HepG2 (cell line): ENCODE measurements around the gene DDX17. TPM values are rescaled to one million over a fixed set of nuclear protein-coding genes. Genes with fewer than 3 reads are reported as not detected.

Experiments used
- ATAC-seq: fragments of 200-7000 bp; cut with Tn5 transposase; 3 replicates; pipeline ENCODE4 v1.9.1; 2020; ENCODE audit warnings: mild to moderate bottlenecking, moderate library complexity
- BruUV-seq: library from RNA; stranded (reverse); fragments of 400-500 nt; replicated peaks from 2 replicates; lab custom pipeline; 2021; lab: Mats Ljungman, UMichigan
- CTCF ChIA-PET: fragments of 300-600 bp; formaldehyde crosslinking; extraction: SDS; loops from one replicate; lab custom pipeline; 2021; ENCODE audit warnings: low total read pairs, inconsistent platforms, low intra/inter-chr PET ratio; lab: Yijun Ruan, JAX
- POLR2A ChIA-PET: fragments of 350-600 bp; sonication (Branson Sonifier 250); formaldehyde crosslinking; loops from one replicate; lab custom pipeline; 2020; ENCODE audit warnings: antibody characterized with exemption, inconsistent platforms; lab: Yijun Ruan, JAX
- DNase-seq: peaks from one replicate; pipeline ENCODE4 v3.0.0-alpha.2; 2015; ENCODE audit warnings: low spot score
- FAIRE-seq: peaks from 3 replicates; lab custom pipeline; 2011; peaks lifted over from hg19 to GRCh38; lab: Jason Lieb, UNC
- H2AFZ ChIP-seq: one replicate; pipeline ENCODE4 v1.6.1; 2011; ENCODE audit warnings: low read length, inconsistent platforms
- H3K27ac ChIP-seq: fragments of 300-600 bp; 3 replicates; pipeline ENCODE4 v1.8.0; 2011; ENCODE audit warnings: mixed run types, mild to moderate bottlenecking, mixed read lengths, low read length, inconsistent platforms; ENCODE audit not compliant: insufficient read depth; ENCODE audit errors: extremely low read length
- H3K27me3 ChIP-seq, 2 experiments: fragments of 200-600 bp in 1 of 2; 2 replicates in 1 of 2; 3 replicates in 1 of 2; pipeline versions ENCODE4 v1.6.0 to v1.8.0; 2011; ENCODE audit warnings: low read length in 2 of 2, mild to moderate bottlenecking in 2 of 2, moderate library complexity in 2 of 2, inconsistent platforms in 1 of 2; ENCODE audit not compliant: insufficient read depth in 2 of 2, control insufficient read depth in 1 of 2
- H3K36me3 ChIP-seq, 2 experiments: fragments of 200-600 bp in 1 of 2; replicated peaks in 1 of 2; 2 replicates in 1 of 2; 3 replicates in 1 of 2; pipeline versions ENCODE4 v1.5.1 to v1.8.0; 2011; ENCODE audit warnings: low read length in 2 of 2, inconsistent platforms in 1 of 2; ENCODE audit not compliant: insufficient read depth in 2 of 2, control insufficient read depth in 1 of 2
- H3K4me1 ChIP-seq: 2 replicates; pipeline ENCODE4 v1.5.1; 2012; ENCODE audit warnings: low read length, inconsistent platforms; ENCODE audit not compliant: insufficient read depth
- H3K4me2 ChIP-seq: 2 replicates; pipeline ENCODE4 v1.6.0; 2011; ENCODE audit warnings: low read depth, low read length, inconsistent platforms
- H3K4me3 ChIP-seq, 3 experiments: fragments of 200-600 bp in 1 of 3; sonication (generic), shearing (Covaris generic) in 1 of 3; replicated peaks in 1 of 3; 2 replicates each; pipeline ENCODE4 v1.5.1; 2011 to 2016; ENCODE audit warnings: low read length in 3 of 3, inconsistent platforms in 2 of 3, low read depth in 2 of 3, mild to moderate bottlenecking in 2 of 3, control low read depth in 1 of 3, mixed read lengths in 1 of 3; ENCODE audit not compliant: insufficient read depth in 1 of 3
- H3K79me2 ChIP-seq: one replicate; pipeline ENCODE4 v1.6.1; 2011; ENCODE audit warnings: low read length, inconsistent platforms; ENCODE audit not compliant: insufficient read depth
- H3K9ac ChIP-seq: 2 replicates; pipeline ENCODE4 v1.6.0; 2011; ENCODE audit warnings: mild to moderate bottlenecking, low read depth, low read length, inconsistent platforms; ENCODE audit not compliant: insufficient read depth
- H3K9me3 ChIP-seq: 2 replicates; pipeline ENCODE4 v1.5.1; 2012; ENCODE audit warnings: mild to moderate bottlenecking, low read length
- H4K20me1 ChIP-seq: 2 replicates; pipeline ENCODE4 v1.6.0; 2011; ENCODE audit warnings: inconsistent platforms, mild to moderate bottlenecking, low read length, moderate library complexity; ENCODE audit not compliant: insufficient read depth
- U2AF1 ChIP-seq: fragments of 200-400 bp; formaldehyde crosslinking; optimal IDR thresholded peaks from 2 replicates; pipeline ENCODE3; 2017; ENCODE audit warnings: mild to moderate bottlenecking, low read depth, low read length
- ZNF253 ChIP-seq: sonication (generic); formaldehyde crosslinking; IDR thresholded peaks from 2 replicates; pipeline ENCODE4 v1.8.0; 2022; ENCODE audit warnings: mild to moderate bottlenecking, missing genetic modification reagents, borderline replicate concordance
- ZNF629 ChIP-seq: sonication (generic); formaldehyde crosslinking; conservative IDR thresholded peaks from 2 replicates; pipeline ENCODE4 v1.5.0; 2020; ENCODE audit warnings: missing genetic modification reagents
- WGBS: methylation state at CpG from one replicate; pipeline ENCODE4 v1.1.6; 2017; ENCODE audit warnings: low lambda C conversion rate; 5-methylcytosine and 5-hydroxymethylcytosine counted together
- in situ Hi-C: cut with HindIII; loops from 2 replicates; pipeline ENCODE4 v1.10.0; 2017; ENCODE audit warnings: low pct_unique_long_range_greater_than_20kb; ENCODE audit not compliant: extremely low pct_ligation_motif_present
- intact Hi-C: fragments of 100-400 bp; cut with micrococcal nuclease; formaldehyde crosslinking; loops from one replicate; pipeline ENCODE4 v1.10.0; 2022; ENCODE audit not compliant: unreplicated experiment
- polyA plus RNA-seq, 8 experiments: library from polyadenylated mRNA; depleted of rRNA in 3 of 8; stranded (reverse) in 7 of 8; unstranded in 1 of 8; fragments of >200 nt; fragmentation: Illumina TruSeq in 4 of 8; extraction: Trizol in 4 of 8; gene quantifications; 2 replicates each; pipeline versions ENCODE4 v1.2.1 to v1.2.3, GENCODE V29; 2011 to 2016; ENCODE audit warnings: low read depth in 4 of 8, missing spikeins in 1 of 8, mixed read lengths in 1 of 8; ENCODE audit not compliant: insufficient read depth in 1 of 8
- total RNA-seq, 5 experiments: library from RNA; depleted of rRNA; stranded (reverse); fragments of >200 nt; fragmentation: Illumina TruSeq; extraction: Trizol; gene quantifications; 2 replicates each; pipeline ENCODE4 v1.2.3, GENCODE V29; 2016; ENCODE audit warnings: low read depth in 1 of 5

Gene DDX17
- total and polyA plus RNA-seq, 2 of the 13 experiments (the other 11 are each of a cell fraction or from before 2014, with no cell fraction given) = 238 to 344 TPM

DNA sequence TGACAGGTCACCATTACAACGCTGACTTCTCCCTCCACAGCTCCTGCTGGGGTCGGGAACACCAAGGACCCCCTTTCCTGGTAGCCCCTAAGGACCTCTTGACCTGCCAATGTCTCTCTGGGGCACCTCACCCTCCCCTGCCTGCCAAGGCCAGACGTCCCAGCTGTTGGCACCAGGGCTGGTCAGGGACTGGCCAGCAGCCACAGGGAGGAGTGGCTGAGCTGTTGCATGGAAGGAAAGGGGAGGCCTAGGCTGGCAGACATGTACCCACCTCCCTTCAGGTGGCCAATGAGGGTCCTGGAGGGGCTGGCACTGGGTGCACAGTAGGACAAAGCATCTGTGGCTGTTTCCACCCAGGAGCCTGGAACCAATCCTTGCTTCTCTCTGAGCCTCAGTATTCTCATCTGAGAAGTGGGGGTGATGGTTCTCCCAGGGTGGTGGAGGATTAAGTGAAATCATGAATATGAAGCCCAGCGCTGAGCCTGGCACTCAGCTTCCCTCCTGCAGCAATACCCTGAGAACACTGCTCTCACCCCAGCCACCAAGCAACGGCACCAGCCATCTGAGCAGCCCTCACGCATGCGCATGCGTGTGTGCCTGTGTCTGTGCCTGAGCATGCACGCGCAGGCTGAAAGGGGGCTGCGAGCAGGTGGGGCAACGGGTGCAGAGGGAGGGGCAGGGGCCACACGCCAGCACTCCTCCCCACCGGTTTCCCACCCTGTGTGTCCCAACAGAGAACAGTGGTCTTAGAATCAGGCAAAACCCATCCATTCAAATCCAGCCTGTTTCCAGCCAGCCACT is 57.0 kb downstream of the DDX17 start:
- no TSS peak for BruUV-seq
- no peak for TF ChIP-seq U2AF1
- TF ChIP-seq ZNF629 (CRISPR knock-in tag) = peak; percentile 70
- H3K9ac ChIP-seq = no peak overlapping the region
- FAIRE-seq = no peak
- H3K4me1 ChIP-seq = no peaks in the 10 kb centered on the region
- in situ Hi-C loops (no loop called here), intact Hi-C loops (no loop called here)
- DNase-seq = no peak
- no peak overlapping the region for H3K4me2 ChIP-seq
- no peaks in the 10 kb centered on the region for H3K79me2 ChIP-seq
- ATAC-seq = no peak
- ChIA-PET CTCF (no interaction called here), POLR2A (no interaction called here)
- no peaks in the 10 kb centered on the region for H3K36me3 ChIP-seq
- no peak overlapping the region for H2AFZ ChIP-seq
- H3K27ac ChIP-seq = no peak overlapping the region
- 36% methylated on average over 5 of the region's 14 CpGs for WGBS
- no peaks in the 10 kb centered on the region for H3K9me3 ChIP-seq
- no peak overlapping the region for H3K4me3 ChIP-seq
- H4K20me1 ChIP-seq = no peaks in the 10 kb centered on the region
- H3K27me3 ChIP-seq = peaks cover 15 to 76% of the 10 kb centered on the region in 2 experiments

DNA sequence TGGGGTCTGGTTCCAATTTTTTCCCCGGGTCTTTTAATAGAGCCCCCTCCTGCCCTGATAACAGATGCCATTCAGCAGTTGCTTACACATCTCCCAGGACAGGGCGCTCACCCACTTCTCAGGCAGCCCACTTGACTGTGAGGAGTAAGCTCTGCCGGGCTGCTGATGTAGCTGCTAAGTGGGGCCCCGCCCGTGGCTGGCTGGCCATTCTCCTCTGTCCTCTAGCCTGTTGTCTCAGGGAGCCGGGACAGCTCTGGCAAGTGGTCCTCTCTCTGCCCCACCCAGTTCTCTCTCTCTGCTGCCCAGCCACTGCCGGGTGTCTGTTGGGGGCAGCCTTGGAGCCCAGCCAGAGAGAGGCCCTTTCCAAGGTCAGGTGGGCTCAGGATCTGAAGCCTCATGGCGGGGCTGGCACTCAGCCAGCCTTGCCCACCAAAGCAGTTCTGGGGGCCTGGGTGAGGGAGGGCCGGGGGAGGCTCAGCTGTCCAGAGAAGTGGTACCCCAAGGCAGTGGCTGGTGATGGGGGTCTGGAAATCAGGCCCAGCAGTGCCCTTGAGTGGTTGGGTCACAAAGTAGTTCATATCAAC is 60.0 kb downstream of the DDX17 start:
- in situ Hi-C loops = no loop called here
- POLR2A ChIA-PET = interaction anchor here (0.6 kb wide), 1 partner anchor 56 kb away, joined by 3 read pairs; no protein-coding TSS in a partner anchor

More for the DNA sequence above, 60.0 kb downstream of the DDX17 start:
- DNase-seq (no peak), ATAC-seq (no peak), FAIRE-seq (no peak)
- TF ChIP-seq ZNF253 = no peak
- Histone ChIP-seq H3K27ac (no peak overlapping the region), H3K4me2 (no peak overlapping the region), H3K9me3 (no peaks in the 10 kb centered on the region), H3K36me3 (no peaks in the 10 kb centered on the region), H3K9ac (no peak overlapping the region), H3K4me1 (no peaks in the 10 kb centered on the region), H4K20me1 (no peaks in the 10 kb centered on the region), H3K79me2 (no peaks in the 10 kb centered on the region), H2AFZ (no peak overlapping the region), H3K4me3 (no peak overlapping the region), H3K27me3 (peaks cover 12 to 75% of the 10 kb centered on the region in 2 experiments)
- WGBS = 19% methylated on average over 6 of the region's 9 CpGs
- intact Hi-C loops = no loop called here
- BruUV-seq = no TSS peak
- CTCF ChIA-PET = no interaction called here
